Body of pancreas (tissue), 4 donors: ENCODE measurements around the gene OTULINL.

ENCODE experiments used
- POLR2A ChIP-seq, 3 donors: fragments of 450-650 bp; IDR thresholded peaks; one replicate each; pipeline ENCODE4 v1.6.1; 2016; ENCODE audit warnings: antibody characterized with exemption in 3 of 3, mild to moderate bottlenecking in 2 of 3
- TF ChIP-seq, protein P1 (sequence below), 7 experiments: fragments of 450-650 bp in 4 of 7; fragments of 200-600 bp in 3 of 7; sonication (generic) in 3 of 7; IDR thresholded peaks; one replicate each; pipeline ENCODE4 v1.5.1; 2016 to 2019; ENCODE audit warnings: antibody characterized with exemption in 7 of 7

GRCh38 chr5:14595891-14596290 is 14.3 kb downstream of the OTULINL start:
- no peak for TF ChIP-seq POLR2A (IDR thresholded peaks at IDR 0.05)
- TF ChIP-seq, protein P1, sequence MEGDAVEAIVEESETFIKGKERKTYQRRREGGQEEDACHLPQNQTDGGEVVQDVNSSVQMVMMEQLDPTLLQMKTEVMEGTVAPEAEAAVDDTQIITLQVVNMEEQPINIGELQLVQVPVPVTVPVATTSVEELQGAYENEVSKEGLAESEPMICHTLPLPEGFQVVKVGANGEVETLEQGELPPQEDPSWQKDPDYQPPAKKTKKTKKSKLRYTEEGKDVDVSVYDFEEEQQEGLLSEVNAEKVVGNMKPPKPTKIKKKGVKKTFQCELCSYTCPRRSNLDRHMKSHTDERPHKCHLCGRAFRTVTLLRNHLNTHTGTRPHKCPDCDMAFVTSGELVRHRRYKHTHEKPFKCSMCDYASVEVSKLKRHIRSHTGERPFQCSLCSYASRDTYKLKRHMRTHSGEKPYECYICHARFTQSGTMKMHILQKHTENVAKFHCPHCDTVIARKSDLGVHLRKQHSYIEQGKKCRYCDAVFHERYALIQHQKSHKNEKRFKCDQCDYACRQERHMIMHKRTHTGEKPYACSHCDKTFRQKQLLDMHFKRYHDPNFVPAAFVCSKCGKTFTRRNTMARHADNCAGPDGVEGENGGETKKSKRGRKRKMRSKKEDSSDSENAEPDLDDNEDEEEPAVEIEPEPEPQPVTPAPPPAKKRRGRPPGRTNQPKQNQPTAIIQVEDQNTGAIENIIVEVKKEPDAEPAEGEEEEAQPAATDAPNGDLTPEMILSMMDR (IDR thresholded peaks at IDR 0.05), result no peak
